Prostate gland (tissue), 2 donors: ENCODE measurements around the gene SFMBT1.

Source experiments
- CTCF ChIP-seq, 4 experiments: fragments of 200-600 bp in 2 of 4; fragments of 450-650 bp in 2 of 4; sonication (generic) in 2 of 4; IDR thresholded peaks; 1 replicate in 3 of 4; 2 replicates in 1 of 4; pipeline ENCODE4 v1.5.1; 2016 to 2019; ENCODE audit warnings: antibody characterized with exemption in 4 of 4, mild to moderate bottlenecking in 2 of 4, moderate library complexity in 2 of 4
- POLR2A ChIP-seq: fragments of 450-650 bp; IDR thresholded peaks from one replicate; pipeline ENCODE4 v1.6.1; 2016; ENCODE audit warnings: antibody characterized with exemption, mild to moderate bottlenecking
- POLR2AphosphoS5 ChIP-seq: sonication (generic); formaldehyde crosslinking; IDR thresholded peaks from one replicate; pipeline ENCODE4 v1.6.1; 2017; ENCODE audit warnings: antibody characterized with exemption

- no peak for TF ChIP-seq CTCF (IDR thresholded peaks at IDR 0.05)
- TF ChIP-seq POLR2A, result no peak
- no peak for TF ChIP-seq POLR2AphosphoS5
Measured at GRCh38 chr3:52931889-52932288, 114.0 kb downstream of the SFMBT1 start.
